Fibroblast of peridontal ligament (primary cell): ENCODE results near the gene GPR141.

Experiments used
- DNase-seq: peaks from one replicate; pipeline ENCODE4 v3.0.0-alpha.2; 2010; ENCODE audit errors: extremely low read depth

Gene GPR141

DNA sequence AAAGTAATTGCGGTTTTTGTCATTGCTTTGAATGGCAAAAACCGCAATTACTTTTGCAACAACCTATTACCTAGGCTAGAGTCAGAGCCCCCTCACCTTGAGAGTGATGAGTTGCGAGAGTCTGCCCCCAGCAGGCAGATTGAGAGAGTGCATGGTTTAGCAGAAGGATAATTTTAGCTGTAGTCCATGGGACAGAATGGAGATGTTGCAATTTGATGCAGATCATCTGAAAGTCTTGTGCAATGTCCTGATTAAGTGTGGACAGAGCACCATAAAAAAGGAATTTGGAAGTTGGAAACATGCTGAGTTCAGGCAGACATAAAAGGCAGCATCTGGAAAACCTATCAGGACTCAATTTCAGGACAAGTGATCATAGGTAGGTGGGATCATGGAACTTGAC lies 48.7 kb downstream of the GPR141 start:
- DNase-seq: no peak

DNA sequence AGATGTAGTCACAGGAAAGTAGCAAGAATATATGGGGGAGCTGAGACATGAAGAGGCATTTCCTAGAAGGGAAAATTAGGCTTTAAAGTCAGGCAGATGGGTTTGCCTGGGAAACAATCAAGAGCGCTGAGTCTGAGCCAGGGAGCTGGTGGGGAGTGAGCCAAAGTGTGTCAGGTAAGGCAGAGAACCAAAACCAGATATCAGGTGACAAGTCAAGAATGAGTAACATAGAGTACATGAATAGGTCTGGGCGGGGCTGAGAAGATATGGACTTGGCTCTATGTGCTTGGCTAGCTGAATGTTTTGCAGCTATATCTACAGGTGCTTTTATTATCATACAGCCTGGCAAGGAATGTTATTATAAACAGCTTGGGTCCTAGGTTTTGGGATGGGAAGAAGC lies 49.3 kb downstream of the GPR141 start:
- DNase-seq: no peak

DNA sequence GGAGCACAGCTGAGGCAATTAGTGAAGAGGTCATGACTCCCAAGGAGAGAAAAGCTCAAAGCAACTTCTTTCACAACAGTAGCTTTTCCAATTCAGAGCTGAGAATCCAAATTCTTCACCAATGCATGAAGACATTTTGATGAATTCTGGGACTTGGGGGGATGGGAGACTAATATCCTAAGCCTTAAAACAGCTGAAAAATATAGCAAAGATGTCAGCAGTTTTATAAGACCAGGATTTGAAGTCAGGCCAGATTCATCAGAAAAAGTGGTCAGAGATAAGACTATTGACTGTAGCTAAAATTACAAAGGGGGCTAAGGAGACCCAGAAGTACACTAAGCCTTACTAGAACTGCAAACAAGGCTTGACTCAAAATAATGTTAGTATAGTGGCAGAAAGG lies 51.6 kb downstream of the GPR141 start:
- no peak for DNase-seq

DNA sequence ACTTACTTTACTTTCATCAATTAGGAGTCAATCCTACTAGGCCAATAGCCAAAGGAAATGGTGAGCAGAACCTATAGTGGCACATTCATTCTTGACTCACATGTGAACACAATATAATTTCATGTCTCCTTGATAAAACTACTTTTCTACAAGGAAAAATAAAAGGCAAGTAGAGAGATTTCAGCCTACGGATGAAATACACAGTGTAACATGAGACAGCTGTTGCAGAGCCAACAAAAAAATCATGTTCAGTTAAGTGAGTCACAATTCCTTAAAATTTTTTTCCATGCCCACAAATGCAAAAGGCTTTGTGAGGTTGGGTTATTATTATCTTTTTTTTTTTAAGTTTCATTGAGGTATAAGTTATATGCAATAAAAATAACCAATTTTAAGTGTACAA lies 54.8 kb downstream of the GPR141 start:
- no peak for DNase-seq

DNA sequence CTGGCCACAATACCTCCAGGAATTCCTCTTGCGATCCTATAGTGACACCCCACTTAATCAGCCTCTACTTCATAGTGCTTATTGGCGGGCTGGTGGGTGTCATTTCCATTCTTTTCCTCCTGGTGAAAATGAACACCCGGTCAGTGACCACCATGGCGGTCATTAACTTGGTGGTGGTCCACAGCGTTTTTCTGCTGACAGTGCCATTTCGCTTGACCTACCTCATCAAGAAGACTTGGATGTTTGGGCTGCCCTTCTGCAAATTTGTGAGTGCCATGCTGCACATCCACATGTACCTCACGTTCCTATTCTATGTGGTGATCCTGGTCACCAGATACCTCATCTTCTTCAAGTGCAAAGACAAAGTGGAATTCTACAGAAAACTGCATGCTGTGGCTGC lies 56.8 kb downstream of the GPR141 start:
- DNase-seq: no peak

DNA sequence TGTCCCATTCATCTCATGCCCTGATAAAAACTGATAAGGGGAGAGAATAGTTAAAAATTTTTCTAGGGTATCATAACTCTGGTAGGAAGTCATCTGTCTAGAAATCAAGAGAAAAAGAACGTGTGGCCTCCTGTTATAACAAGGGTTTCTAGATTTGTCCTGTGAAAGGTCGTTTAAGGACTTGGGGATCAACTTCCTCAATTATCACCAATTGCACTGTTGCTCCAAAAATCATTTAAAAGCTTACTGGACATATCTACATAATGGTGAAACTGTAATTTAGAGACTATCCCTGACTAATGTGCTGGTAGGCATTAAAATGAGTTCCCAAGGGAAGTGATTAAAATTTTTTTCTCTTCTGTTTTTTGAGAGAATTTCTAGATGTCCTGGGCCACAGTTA lies 58.2 kb downstream of the GPR141 start:
- DNase-seq: no peak

DNA sequence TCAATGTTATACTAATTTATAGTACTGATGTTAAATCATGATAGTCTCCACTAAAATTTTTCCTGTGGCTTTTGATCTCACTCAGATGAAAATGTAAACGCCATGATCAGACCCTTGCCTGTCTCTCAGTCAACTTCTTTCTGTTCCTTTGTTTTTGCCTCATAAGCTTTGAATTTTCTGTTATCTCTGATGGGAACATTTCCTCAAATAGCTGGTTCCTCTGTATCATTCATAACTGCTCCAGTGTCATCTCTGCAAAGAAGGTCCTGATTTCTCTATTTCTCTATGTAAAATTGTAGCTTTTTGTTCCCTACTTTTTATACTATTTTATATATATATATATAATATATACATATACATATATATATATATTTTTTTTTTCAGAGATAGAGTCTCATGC lies 67.5 kb downstream of the GPR141 start:
- DNase-seq: no peak

DNA sequence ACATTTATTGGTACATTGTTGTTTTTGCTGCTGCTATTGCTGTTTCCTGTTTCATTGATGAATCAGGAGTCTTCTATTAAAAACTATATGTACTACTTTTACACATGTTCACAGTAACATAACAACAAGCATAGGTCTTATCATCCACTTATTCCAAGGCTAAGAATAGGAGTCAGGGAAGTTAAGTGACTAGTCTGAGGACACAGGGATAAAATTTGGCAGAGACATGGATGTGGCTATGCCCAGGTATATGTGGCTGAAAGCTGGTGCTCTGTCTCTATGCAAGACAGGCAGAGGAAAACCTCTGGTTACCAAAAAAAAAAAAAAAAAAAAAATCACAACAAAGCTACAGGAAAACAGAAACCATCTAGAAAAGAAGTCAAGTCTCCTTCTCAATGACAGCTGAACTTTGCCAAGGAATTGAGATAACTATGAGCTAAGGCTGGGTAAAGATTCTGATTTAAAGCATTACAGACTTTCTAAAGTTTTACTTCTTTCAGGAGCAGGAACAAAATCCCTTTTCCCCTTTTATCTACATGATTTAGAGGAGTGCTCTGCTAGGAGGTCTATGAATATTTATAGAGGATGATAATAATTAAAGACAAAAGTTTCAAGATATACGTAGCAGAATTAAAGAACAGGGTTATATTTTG lies 70.0 kb downstream of the GPR141 start:
- no peak for DNase-seq

DNA sequence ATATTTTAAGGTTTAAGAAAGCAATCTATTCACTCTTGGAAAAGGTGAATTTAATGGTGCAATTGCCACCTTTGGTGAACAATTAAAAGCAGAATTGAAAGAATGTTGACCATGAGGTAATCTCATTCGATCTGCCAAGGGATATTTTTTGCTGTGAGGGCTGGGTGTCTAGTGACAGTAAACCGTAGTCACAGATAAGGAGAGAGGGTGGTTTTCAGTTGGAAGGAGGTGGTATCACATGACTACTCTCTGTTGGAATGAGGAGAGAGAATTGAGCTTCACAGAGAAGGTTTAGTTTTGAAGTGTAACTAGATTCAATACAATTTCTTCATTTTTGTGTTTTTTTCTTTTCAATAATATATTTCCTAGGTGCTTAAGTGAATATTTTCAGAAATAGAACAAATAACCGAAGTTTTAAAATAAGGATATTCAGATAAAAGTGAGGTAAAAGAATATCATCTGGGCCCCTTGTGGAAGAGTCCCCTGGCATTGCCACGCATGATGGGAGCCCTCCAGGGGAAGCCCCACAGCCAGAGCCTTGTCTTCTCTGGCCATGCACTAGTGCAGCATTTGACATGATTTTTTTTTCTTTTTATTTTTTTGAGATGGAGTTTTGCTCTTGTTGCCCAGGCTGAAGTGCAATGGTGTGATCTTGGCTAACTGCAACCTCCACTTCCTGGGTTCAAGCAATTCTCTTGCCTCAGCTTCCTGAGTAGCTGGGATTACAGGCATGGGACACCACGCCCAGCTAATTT lies 73.4 kb downstream of the GPR141 start:
- DNase-seq: no peak

DNA sequence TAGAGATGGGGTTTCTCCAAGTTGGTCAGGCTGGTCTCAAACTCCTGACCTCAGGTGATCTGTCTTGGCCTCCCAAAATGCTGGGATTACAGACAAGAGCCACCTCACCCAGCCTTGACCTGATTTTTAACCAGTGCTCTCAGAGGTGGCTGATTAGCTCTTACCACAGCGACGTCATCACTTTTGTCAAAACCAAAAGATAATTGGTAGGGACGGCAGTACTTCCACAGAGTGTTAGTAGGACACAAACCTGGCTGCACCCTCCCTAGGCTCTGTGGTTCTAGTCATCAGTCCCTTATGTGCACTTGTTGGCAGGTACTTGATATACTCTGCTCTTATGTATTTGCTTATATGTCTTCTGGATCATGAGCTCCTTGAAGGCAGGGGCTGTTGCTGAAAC lies 74.0 kb downstream of the GPR141 start:
- DNase-seq: no peak

DNA sequence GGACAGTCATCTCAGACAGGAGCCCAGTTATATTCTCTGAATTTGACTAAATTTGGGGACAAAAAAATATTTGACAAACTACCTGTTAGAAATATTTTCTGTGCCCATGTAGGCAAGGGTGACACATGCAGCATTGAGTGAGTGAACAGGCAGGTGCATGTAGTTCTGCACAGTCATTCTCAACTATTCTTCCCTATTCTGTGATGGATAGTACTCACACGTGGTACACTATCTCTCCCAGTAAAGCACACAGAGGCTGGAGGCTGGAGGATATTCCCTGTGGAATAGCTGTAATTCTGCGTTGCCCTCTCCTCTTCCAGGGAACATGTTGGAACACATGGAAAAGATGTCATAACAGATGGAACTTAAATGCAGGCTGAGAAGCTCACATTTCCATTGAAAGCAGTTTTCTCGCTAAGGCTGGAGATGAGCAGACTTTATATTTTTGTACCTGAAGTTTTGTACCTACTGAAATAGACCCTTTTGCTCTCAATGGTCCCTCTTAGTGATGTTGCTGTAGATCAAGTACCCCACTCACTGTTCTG lies 75.0 kb downstream of the GPR141 start:
- no peak for DNase-seq

DNA sequence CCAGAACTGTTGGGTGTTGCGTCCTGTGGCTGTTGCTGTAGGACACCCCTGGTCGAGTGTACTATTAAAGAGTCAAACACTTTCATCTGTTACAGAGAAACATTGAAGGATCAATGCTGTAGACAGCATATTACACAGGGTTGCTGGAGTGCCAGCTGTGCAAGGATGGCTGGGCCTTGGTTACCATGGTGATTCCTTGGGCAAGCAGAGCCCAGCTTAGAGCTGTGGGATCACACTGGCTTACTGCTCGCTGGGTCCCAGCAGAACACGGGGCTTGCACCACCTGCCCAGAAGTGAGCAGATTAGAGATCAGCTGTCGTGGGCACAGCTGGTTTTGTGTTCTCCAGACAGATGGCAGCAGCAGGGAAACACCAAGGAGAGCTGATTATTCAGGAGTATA lies 76.0 kb downstream of the GPR141 start:
- no peak for DNase-seq

DNA sequence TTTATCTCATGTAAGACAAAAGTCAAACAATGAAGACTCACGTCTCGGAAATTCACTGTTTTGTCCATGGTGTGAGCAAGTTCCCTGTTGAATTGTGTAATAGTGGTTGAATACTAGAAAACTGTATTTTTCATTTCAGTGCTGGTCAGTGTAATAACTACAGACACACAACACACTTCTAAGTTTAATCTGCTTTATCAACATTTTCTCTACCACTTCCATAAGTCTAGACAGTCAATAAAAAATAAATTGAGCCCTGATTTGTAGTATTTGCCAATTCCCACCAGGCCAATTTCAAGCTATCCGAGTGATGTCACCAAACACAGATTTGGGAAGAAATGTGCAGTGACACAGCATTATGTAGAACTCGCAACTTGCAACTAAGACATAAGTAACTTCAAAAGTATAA lies 81.9 kb downstream of the GPR141 start:
- no peak for DNase-seq

DNA sequence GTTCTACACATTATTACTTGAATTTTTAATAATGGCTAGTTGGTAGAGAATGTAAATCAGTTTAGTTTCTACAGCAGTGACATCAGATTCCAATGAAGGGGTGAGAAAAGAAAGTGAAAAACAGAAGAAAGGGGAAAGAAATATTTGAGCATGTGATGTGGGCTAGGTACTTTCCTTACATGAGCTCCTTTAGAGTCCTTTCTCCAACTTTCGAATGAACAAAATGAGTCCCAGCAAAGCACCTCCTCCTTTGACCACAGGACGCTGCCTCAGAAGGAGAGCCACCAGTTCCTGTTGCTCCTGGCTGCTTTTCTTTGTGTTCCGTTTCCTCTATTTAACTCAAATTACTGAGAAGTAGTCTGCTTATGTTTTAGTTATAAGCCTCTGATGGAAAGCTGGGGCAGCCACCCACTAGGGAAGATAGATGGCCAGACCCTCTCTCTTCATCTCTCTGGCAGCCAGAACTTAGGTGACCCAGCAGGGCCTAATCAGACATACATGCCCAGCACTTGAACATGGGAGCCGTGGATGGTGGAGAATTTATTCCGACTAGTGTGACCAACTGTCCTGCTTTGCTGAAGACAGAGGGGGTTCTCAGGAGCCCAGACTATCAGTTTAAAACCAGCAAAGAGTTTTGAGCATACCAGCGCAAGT lies 82.4 kb downstream of the GPR141 start:
- DNase-seq: no peak

DNA sequence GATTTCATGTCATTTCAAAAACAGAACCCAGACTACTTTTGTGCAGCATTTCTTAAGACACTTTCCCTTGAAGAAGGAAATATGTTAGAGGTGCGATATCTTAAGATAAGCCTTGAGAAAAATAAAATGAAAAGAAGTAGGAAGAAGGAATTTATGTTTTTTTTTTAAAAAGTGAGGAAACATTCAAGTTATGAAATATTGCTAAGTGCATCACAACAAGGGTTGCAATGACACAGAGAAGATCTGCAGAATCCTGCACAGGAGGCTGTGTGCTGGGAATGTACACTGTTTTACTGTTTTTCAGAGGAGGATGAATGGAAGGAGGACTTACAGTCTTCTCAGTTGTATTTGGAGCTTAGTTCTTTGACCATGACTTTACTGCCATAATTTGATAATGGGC lies 85.0 kb downstream of the GPR141 start:
- DNase-seq: no peak

DNA sequence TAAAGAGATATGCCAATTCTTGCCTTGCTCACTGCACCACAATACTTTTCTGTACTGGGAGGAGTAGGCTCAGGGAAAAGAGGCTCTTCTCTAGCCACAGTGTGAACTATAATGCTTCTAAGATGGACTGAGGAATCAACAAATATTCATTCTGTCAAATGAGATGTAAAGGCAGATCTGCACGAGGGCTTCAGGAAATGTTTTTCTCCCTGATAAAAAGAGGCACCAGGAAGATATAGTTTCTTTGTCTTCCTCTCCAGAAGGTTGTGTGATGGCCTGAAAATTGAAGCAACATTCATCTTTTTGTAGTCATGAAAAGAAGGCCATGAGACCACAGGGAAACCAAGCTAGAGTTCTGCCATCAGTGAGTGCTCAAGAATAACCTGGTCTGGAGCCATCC lies 85.7 kb downstream of the GPR141 start:
- no peak for DNase-seq

DNA sequence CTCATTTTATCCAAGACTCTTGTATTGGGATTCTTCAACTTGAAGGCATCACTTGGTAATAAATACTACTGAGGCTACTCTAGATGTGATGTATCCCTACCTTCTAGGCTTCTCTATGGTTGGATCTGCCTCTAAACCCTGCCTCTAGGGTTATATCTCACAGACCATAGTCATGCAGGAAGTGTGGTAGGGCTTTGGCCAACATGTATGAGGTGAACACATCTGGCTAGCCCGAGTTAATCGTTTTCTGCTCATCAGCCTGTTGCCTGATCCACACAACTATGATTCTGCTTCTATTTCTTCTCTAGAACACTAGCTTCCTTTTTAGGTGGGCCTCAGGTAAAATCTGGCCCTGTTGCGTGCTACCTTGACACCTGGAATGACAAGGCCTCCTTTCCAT lies 86.2 kb downstream of the GPR141 start:
- no peak for DNase-seq

DNA sequence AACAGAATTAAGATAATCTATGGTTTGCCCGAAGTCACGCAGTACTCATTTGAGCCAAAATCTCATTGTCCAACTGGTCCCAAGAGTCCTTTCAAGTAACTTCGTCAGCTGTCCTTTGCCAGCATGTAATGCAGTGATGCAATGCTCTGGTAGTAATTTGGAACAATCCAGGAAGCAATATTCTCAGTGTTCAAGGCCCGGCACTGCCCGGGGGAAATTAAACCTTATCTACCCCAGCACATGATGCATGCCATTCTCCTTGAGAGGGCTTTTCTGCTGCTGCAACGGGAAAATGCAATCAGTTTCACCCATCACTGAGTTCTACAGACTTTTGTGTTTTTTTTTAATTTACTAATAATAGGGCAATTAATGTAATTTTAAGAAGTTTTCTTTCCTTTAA lies 87.3 kb downstream of the GPR141 start:
- no peak for DNase-seq

DNA sequence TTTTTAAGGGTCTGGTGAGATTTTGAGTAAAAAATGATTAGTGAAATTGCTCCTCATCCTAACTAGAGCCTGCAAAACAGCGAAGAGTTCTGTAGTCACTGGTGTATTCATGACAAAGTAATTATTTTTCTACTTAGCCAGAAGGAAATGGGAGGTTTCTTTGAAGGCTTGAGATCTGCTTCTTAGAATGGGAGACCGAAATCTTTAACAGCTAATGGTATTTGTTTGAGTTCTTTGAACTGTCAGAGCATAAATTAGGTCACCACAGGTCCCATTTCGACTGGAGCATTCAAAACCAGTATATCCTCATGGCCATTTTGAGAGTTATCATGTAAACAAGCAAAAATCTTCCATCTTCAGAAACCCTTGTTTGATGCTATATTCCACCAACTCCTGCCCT lies 87.8 kb downstream of the GPR141 start:
- DNase-seq: no peak

DNA sequence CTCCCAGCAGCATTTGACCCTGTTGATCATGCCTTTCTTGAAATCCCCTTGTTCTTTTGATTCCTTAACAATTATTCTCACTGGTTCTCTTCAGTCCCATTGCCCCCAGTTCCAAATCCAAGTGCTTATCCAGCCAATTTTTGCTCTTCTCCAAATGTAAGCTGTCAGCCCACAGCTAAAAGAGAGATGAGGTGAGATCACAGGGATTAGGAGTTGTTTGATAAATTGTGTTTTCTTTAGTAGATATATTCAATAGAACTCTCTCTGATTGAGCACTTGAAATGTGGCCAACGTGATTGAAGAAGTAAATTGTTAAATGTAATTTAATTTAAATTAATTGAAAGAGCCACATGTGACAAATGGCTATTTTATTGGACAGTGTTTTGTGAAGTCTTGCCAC lies 88.2 kb downstream of the GPR141 start:
- no peak for DNase-seq

DNA sequence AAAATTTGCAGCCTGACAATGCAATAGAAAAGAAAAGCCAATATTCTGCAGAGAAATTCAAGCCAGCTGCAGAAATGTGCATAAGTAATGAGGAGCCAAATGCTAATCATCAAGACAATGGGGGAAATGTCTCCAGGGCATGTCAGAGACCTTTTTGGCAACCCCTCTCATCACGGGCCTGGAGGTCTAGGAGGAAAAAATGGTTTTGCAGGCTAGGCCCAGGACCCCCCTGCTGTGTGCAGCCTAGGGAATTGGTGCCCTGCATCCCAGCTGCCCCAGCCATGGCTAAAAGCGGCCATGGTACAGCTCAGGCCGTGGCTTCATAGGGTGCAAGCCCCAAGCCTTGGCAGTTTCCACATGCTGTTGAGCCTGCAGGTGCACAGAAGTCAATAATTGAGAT lies 92.4 kb downstream of the GPR141 start:
- no peak for DNase-seq

DNA sequence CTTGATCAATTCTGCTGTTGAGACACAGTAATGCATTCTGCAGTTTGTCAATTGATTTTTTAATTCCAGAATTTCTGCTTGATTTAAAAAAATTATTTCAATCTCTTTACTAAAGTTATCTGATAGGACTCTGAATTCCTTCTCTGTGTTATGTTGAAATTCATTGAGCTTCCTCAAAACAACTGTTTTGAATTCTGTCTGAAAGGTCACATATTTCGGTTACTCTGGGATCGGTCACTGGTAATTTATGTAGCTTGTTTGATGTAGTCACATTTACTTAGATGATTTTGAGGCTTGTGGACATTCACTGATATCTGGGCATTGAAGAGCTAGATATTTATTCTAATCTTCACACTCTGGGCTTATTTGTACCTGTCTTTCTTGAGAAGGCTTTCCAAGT lies 97.6 kb downstream of the GPR141 start:
- DNase-seq: no peak

DNA sequence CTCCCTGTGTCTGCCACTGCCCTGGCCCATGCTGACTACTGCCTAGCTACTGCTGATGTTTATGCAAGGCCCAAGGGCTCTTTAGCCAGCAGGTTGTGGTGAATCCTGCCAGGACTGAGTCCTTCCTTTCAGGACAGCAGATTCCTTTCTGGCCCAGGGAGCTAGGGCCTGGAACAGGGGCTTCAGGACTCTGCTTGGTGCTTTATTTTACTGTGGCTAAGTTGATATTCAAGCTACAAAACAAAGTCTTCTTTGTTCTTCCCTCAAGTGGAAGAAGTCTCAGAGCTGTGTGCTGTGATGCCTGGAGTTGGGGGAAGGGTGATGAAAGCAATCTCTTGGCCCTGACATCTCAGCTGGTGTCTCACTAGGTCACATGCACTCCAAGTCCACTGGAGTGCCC lies 98.6 kb downstream of the GPR141 start:
- DNase-seq: no peak
